HAP-1 (cell line): ENCODE measurements around the gene ACADS.

Source experiments
- DNase-seq, 2 experiments: peaks; one replicate each; pipeline ENCODE4 v3.0.0-alpha.2; 2016 to 2020; ENCODE audit warnings: low spot score in 2 of 2
- H3K27me3 ChIP-seq: fragments of 250-450 bp; sonication (Bioruptor Pico); 2 replicates; pipeline ENCODE4 v1.5.1; 2020; ENCODE audit warnings: low read depth, mild to moderate bottlenecking, moderate library complexity
- H3K36me3 ChIP-seq: fragments of 250-450 bp; sonication (Bioruptor Pico); replicated peaks from 2 replicates; pipeline ENCODE4 v1.5.1; 2020; ENCODE audit warnings: mild to moderate bottlenecking
- H3K4me1 ChIP-seq: fragments of 250-450 bp; sonication (Bioruptor Pico); 2 replicates; pipeline ENCODE4 v1.5.1; 2020; ENCODE audit warnings: mild to moderate bottlenecking
- H3K4me3 ChIP-seq: fragments of 250-450 bp; sonication (Bioruptor Pico); 2 replicates; pipeline ENCODE4 v1.5.1; 2020; ENCODE audit warnings: mild to moderate bottlenecking, moderate library complexity
- H3K9me3 ChIP-seq: fragments of 250-450 bp; sonication (Bioruptor Pico); 2 replicates; pipeline ENCODE4 v1.5.1; 2020; ENCODE audit warnings: mild to moderate bottlenecking, moderate library complexity
- in situ Hi-C: fragments of 300-500 bp; cut with MboI; formaldehyde crosslinking; loops from 3 replicates; pipeline ENCODE4 v1.14.3; 2020; ENCODE audit warnings: low sequenced_read_pairs, inconsistent platforms, mixed read lengths

ACADS gene

GRCh38 chr12:120759591-120760348 is 34.1 kb downstream of the ACADS start:
- no peak for DNase-seq
- in situ Hi-C loops, result no loop called here
- no peaks in the 10 kb centered on the region for H3K9me3 ChIP-seq
- H3K4me1 ChIP-seq, result no peaks in the 10 kb centered on the region
- H3K36me3 ChIP-seq, result peaks cover 18% of the 10 kb centered on the region
- H3K27me3 ChIP-seq, result no peaks in the 10 kb centered on the region
- H3K4me3 ChIP-seq, result no peak overlapping the region

DNA sequence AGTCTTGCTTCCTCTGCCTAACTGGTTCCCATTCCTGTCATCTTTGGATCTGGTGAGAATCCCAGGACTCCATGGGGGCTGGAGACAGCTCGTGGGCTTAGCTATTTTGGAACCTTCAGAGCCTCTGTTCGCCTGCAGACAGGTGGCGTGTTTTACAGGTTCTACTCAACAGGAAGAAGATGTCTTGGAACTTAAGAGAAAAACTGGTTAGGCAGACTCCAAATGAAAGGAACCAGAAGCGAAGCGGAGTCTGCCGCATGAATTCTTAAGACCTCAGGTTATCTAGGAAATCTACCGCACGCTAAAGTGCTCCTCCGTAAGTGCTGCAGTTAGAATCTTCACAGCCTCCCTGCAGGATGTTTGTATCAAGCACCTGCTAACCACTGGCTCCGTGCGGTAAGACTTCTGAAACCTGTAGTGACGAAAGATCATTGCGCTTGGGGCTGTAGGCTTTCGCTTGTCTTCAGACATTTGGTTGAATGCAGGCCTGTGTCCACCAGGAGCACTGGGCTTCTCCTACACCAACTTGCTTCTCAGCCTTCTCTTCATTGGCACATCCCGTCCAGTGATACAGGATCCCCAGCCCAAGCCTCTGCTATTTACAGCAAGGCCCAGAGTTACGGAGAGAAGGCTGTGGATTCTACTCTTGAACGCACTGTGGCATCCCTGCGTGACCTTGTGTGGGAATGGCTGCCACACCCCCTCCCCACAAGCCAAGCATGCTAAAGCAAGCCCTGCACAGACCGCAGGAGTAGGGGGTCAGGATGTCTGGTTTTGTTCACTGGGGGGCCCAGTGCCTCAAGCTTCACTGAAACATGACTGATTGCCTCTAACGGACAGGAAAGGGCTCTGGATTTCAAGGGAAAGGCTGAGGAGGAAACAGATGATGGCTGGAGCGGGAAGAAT is 35.0 kb downstream of the ACADS start:
- DNase-seq, result no peak
- no peak overlapping the region for H3K4me3 ChIP-seq
- H3K27me3 ChIP-seq, result no peaks in the 10 kb centered on the region
- H3K9me3 ChIP-seq, result no peaks in the 10 kb centered on the region
- H3K36me3 ChIP-seq, result peaks cover 18% of the 10 kb centered on the region
- H3K4me1 ChIP-seq, result no peaks in the 10 kb centered on the region
- in situ Hi-C loops, result no loop called here

DNA sequence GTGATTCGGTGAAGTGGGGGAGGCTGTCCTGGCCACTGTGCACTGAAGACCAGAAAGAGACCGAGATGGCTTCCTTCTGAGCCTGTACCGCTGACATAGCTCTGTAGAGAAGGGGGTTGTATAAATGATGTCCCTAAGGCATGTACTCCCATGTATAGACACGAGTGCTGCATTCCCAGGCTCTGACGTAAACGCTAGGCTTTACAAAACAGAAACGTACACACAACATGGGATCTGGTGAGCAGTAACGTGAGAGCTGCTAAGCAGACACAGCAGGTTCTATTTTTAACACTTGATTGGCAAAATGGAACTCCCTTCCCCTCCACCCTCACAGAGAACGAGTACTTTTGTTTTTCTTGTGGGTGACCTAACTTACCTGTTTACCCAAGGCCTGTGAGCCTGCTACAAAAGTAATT is 35.9 kb downstream of the ACADS start:
- Histone ChIP-seq H3K27me3 (no peaks in the 10 kb centered on the region), H3K36me3 (peaks cover 23% of the 10 kb centered on the region), H3K9me3 (no peaks in the 10 kb centered on the region), H3K4me1 (no peaks in the 10 kb centered on the region), H3K4me3 (no peak overlapping the region)
- in situ Hi-C loops, result no loop called here
- no peak for DNase-seq

- no peak for DNase-seq
- Histone ChIP-seq H3K27me3 (no peaks in the 10 kb centered on the region), H3K4me3 (no peak overlapping the region), H3K9me3 (no peaks in the 10 kb centered on the region), H3K36me3 (peaks cover 28% of the 10 kb centered on the region), H3K4me1 (no peaks in the 10 kb centered on the region)
- in situ Hi-C loops, result no loop called here
Measured at GRCh38 chr12:120762086-120762485, 36.5 kb downstream of the ACADS start.

DNA sequence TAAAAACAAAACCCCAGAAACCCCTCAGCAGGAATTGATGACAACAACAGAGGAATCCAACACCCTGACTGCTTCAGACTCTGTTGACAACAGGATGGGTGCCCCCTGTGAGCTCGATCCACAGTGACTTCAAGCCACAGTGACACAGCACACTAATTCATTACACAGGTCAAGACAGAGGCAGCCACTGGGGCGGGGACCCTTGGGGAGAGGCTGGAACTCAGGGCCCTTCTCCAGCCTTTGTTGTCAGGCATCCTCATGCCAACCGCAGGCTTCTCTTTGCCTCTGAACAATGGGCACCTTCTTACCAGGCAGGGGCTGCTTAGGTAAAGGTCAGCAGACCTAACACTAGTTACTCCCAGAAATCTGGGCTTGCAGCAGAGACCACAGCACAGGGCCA is 37.6 kb downstream of the ACADS start:
- Histone ChIP-seq H3K4me1 (no peaks in the 10 kb centered on the region), H3K27me3 (no peaks in the 10 kb centered on the region), H3K9me3 (no peaks in the 10 kb centered on the region), H3K4me3 (no peak overlapping the region), H3K36me3 (peaks cover 36% of the 10 kb centered on the region)
- no peak for DNase-seq
- in situ Hi-C loops, result no loop called here

- Histone ChIP-seq H3K4me3 (no peak overlapping the region), H3K27me3 (no peaks in the 10 kb centered on the region), H3K9me3 (no peaks in the 10 kb centered on the region), H3K36me3 (peaks cover 36% of the 10 kb centered on the region), H3K4me1 (no peaks in the 10 kb centered on the region)
- in situ Hi-C loops, result no loop called here
- no peak for DNase-seq
Measured at GRCh38 chr12:120764816-120765215, 39.2 kb downstream of the ACADS start.

DNA sequence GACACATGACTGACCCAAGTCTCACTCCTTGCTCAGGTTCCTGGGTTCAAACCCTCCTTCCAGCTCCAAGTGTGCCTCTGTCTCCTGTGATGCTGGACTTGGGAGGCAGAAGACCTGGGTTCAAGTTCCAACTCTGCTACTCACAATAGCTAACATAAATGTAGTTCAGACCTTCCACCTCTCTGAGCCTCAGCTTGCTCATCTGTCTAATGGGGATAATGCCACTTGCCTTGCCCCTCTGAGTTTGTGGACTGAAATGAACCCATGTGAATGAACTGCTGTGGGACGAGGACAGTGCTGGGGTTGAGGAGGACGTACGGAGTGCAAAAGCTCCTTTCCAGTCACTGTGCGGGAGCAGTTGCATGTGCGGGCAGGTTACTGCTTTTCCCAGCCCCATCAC is 40.9 kb downstream of the ACADS start:
- no peaks in the 10 kb centered on the region for H3K9me3 ChIP-seq
- no peaks in the 10 kb centered on the region for H3K27me3 ChIP-seq
- DNase-seq, result no peak
- no peaks in the 10 kb centered on the region for H3K4me1 ChIP-seq
- in situ Hi-C loops, result no loop called here
- H3K36me3 ChIP-seq, result peaks cover 36% of the 10 kb centered on the region
- no peak overlapping the region for H3K4me3 ChIP-seq

GRCh38 chr12:120767071-120768024 is 41.7 kb downstream of the ACADS start:
- H3K27me3 ChIP-seq, result no peaks in the 10 kb centered on the region
- DNase-seq, result no peak
- peaks cover 31% of the 10 kb centered on the region for H3K36me3 ChIP-seq
- no peaks in the 10 kb centered on the region for H3K9me3 ChIP-seq
- no peaks in the 10 kb centered on the region for H3K4me1 ChIP-seq
- no peak overlapping the region for H3K4me3 ChIP-seq
- in situ Hi-C loops, result no loop called here

DNA sequence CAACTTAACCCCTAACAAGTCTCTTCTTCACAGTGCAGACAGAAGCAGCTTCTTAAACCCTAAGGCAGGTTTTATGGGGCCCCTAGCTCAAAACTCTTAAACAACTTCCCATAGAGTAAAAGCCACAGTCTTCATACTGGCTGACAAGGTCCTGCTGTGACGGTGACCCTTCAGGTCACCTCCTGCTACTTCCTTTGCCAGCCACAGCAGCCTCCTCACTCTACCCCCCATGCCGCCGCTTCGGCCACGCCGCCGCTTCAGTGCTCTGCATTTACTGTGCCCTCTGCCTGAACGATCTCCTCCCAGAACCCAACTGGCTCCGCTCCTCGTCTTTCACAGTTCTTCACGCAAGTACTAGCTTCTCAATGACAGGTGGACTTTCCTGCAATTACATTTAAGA is 45.5 kb downstream of the ACADS start:
- Histone ChIP-seq H3K27me3 (no peaks in the 10 kb centered on the region), H3K36me3 (peaks cover 17% of the 10 kb centered on the region), H3K9me3 (no peaks in the 10 kb centered on the region), H3K4me3 (no peak overlapping the region), H3K4me1 (no peaks in the 10 kb centered on the region)
- in situ Hi-C loops, result no loop called here
- DNase-seq, result no peak

- H3K4me3 ChIP-seq, result no peak overlapping the region
- no peaks in the 10 kb centered on the region for H3K27me3 ChIP-seq
- DNase-seq, result no peak
- H3K36me3 ChIP-seq, result no peaks in the 10 kb centered on the region; the same call in 1 of the 2 replicates
- no peaks in the 10 kb centered on the region for H3K9me3 ChIP-seq
- in situ Hi-C loops, result no loop called here
- H3K4me1 ChIP-seq, result no peaks in the 10 kb centered on the region
Measured at GRCh38 chr12:120774169-120774916, 48.7 kb downstream of the ACADS start.

- H3K9me3 ChIP-seq, result no peaks in the 10 kb centered on the region
- H3K36me3 ChIP-seq, result no peaks in the 10 kb centered on the region; the same call in 1 of the 2 replicates
Measured at GRCh38 chr12:120775862-120776552, 50.4 kb downstream of the ACADS start.

DNA sequence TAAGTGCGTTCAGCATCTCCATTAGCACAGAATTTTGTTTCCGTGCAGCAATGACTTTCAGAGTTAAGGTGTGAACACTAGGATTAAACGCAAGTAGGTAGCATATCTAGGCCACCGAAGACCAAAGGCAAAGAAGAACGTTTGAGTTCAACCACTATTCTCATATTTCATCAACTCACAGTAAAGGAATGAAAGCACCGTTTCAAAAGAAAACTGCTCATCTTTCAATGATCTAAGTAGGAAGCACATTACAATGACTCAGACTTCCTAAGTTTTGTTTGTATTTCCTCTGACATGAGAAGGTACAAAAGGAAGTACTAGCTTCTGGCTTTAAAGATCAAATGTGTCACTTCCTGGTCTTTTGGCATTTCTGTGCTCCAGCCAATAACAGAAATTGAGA is 57.6 kb downstream of the ACADS start:
- DNase-seq, result no peak
- Histone ChIP-seq H3K36me3 (peaks cover 7% of the 10 kb centered on the region; the same call in 1 of the 2 replicates), H3K4me1 (no peaks in the 10 kb centered on the region), H3K9me3 (no peaks in the 10 kb centered on the region), H3K4me3 (no peak overlapping the region), H3K27me3 (no peaks in the 10 kb centered on the region)
- in situ Hi-C loops, result no loop called here

More at GRCh38 chr12:120775862-120776552, 50.4 kb downstream of the ACADS start:
- Histone ChIP-seq H3K4me1 (no peaks in the 10 kb centered on the region), H3K27me3 (no peaks in the 10 kb centered on the region), H3K4me3 (no peak overlapping the region)
- DNase-seq, result no peak
- in situ Hi-C loops, result no loop called here
